GM21723 (cell line): Measurements from ENCODE around the gene NRTN.

Experiments
- ATAC-seq: cut with Tn5 transposase; IDR thresholded peaks from one replicate; pipeline ENCODE4 v1.9.1; 2021; ENCODE audit warnings: mild to moderate bottlenecking, moderate library complexity; ENCODE audit not compliant: unreplicated experiment

Gene NRTN

GRCh38 chr19:5789886-5790558 lies 14.8 kb upstream of the NRTN start:
- no peak for ATAC-seq

GRCh38 chr19:5790559-5791520 lies 14.0 kb upstream of the NRTN start, which contains the start of gene DUS3L:
Gene DUS3L, minus strand, starts transcription at chr19:5791163. Its CDS starts 22 bp downstream, at chr19:5791141.
- ATAC-seq: peak; percentile 85

GRCh38 chr19:5792224-5792623 lies 12.6 kb upstream of the NRTN start:
- ATAC-seq: no peak

GRCh38 chr19:5793188-5793587 lies 11.7 kb upstream of the NRTN start:
- ATAC-seq: no peak

- no peak for ATAC-seq
Measured at GRCh38 chr19:5795382-5795919, 9.4 kb upstream of the NRTN start.

GRCh38 chr19:5798244-5798643 lies 6.6 kb upstream of the NRTN start:
- ATAC-seq: no peak

GRCh38 chr19:5799247-5800241 lies 5.3 kb upstream of the NRTN start:
- ATAC-seq: no peak

- ATAC-seq: no peak
Measured at GRCh38 chr19:5800361-5801270, 4.3 kb upstream of the NRTN start.

DNA sequence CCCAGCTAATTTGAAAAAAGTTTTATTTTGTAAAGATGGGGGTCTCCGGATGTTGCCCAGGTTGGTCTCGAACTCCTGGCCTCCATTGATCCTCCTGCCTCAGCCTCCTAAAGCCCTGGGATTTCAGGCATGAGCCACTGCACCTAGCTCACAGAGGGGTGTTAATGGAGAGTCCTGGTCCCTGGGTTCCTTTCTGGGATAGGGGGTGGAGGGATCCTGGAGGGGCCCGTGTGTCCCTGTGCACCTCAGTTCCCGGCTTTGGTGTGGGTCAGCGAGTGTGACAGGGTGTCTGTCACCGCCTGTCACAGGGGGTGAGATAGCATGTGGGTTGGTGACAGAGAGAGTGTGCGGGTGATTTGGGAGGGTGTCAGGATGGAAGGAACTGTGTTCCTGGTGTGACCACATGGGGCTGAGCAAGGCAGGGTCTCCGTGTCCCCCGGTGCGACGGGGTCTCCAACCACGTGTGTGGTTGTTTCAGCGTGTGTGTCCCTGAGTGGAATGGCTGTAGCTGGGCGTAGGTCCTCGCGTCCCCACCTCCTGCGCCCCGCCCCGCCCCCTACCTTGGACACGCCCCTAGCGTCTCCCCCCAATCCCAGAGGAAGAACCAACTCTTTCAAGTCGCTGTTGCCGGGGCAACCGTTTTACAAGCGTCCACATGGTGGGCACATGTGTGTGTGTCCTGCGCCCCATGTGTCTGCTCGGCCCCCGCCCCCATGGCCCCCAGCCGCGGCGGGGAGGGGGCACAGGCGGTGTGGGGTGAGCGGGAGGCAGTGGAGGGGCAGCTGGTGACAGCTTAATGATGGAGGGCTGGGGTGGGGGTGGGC lies 2.9 kb upstream of the NRTN start:
- ATAC-seq: no peak

- no peak for ATAC-seq
Measured at GRCh38 chr19:5803441-5803751, 1.5 kb upstream of the NRTN start.

- peak; percentile 69 for ATAC-seq
Measured at GRCh38 chr19:5803752-5804515, 933 bp upstream of the NRTN start.

DNA sequence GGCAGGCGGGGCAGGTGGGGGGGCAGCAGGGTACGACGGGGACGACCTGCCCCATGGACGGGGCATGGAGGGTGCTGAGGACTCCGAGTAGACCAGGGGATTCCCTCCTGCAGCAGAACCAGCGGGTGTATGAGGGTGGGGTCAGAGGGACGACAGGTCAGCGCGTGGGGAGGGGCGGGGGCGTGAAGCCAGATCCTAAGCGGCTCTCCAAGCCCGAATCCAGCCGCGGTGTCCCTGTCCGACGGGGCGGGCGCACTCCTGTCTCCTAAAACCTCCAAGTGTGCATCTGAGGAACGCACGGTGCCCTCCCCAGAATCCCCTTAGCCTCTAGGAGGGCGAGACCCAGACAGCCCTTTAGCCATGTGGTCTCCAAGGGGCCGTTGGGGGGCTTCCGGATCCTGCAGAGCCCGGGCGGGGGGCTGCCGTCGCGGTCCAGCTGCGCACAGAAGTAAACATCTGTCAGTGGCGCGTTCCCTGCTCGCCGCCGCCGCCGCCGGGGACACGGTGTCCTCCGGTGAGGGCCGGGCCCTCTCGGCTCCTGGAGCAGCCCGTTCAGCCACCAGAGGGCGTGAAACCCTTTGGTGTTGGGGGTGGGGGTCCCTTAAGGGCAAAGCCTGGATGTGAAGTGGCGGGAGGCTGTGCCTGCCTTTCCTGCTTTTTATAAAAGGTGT lies 730 bp downstream of the NRTN start:
- no peak for ATAC-seq

GRCh38 chr19:5806133-5806489 lies 1.2 kb downstream of the NRTN start:
- no peak for ATAC-seq

DNA sequence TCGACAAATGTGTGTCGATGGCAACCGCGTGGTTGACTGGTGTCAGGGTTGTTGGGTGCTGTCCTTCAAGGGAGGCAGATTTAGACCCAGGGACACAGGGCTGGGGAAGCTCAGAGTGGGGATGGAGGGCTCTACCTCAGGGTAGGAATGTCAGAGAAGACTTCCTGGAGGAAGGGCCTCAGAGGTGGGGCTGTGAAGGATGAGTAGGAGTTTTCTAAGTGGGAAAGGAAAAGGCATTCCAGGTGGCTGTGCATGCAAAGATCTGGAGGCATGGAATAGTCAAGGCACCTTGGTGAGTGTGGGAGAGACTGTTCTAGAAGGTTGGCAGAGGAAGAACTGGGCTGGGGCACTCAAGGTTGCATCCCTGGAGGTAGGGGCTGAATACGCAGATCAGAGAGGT lies 2.0 kb downstream of the NRTN start:
- ATAC-seq: no peak

DNA sequence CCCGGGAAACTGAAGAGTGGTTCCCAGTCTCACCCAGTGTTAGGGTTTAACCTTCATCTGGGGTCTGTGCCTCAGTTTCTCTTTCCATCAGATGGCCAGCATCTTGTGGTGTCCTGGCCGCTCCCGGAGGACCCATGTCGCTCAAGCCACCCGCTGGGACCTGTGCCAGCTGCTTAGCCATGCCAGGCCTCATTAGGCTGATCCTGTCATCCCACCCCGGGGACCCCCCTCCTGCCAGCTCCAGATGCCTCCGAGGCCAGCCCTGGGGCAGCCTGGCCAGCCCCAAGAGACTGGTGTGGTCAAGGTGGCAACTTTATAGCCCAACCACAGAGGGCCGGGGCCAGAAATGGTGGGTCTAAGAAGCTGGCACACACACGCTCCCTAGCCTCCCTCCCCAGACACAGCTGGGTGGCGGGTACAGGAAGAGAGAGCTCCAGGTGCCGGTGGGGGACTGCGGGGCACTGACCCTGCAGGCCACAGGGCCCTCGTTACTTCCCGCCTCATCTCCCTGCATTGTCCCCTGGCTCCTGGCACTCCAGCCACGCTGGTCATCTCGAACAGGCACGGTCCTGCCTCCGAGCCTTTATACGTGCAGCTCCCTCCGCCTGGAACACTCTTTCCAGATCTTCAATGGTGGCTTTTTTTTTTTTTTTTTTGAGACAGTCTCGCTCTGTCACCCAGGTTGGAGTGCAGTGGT lies 3.4 kb downstream of the NRTN start:
- no peak for ATAC-seq

- ATAC-seq: no peak
Measured at GRCh38 chr19:5809053-5809452, 4.2 kb downstream of the NRTN start.

GRCh38 chr19:5809469-5809868 lies 4.6 kb downstream of the NRTN start:
- ATAC-seq: no peak
